CD8-positive, alpha-beta memory T cell (primary cell): ENCODE data around the gene LINC01488. TPM values are rescaled to one million over a fixed set of nuclear protein-coding genes. Genes with fewer than 3 reads are reported as not detected.

ENCODE experiments used
- CTCF ChIA-PET: fragments of 350-600 bp; sonication (Branson Sonifier 250); formaldehyde crosslinking; loops from one replicate; lab custom pipeline; 2021; ENCODE audit warnings: antibody characterized with exemption; lab: Charles Lee
- POLR2A ChIA-PET: fragments of 350-600 bp; sonication (Branson Sonifier 250); formaldehyde crosslinking; loops from one replicate; lab custom pipeline; 2021; ENCODE audit warnings: antibody characterized with exemption; lab: Charles Lee
- DNase-seq, 5 donors: peaks; one replicate each; pipeline versions ENCODE4 v3.0.0 to v3.0.0-alpha.2; 2020 to 2022; ENCODE audit warnings: mixed read lengths in 1 of 5
- H3K27ac ChIP-seq: one replicate; pipeline ENCODE4 v1.7.0; 2013; ENCODE audit warnings: low read depth, mild to moderate bottlenecking, low read length, moderate library complexity
- H3K27me3 ChIP-seq: 2 replicates; pipeline ENCODE4 v1.7.0; 2013; ENCODE audit warnings: low read length, mild to moderate bottlenecking; ENCODE audit not compliant: insufficient read depth, poor library complexity, severe bottlenecking
- H3K36me3 ChIP-seq: 2 replicates; pipeline ENCODE4 v1.7.0; 2013; ENCODE audit warnings: mild to moderate bottlenecking, low read length, moderate library complexity; ENCODE audit not compliant: insufficient read depth
- H3K4me1 ChIP-seq: 2 replicates; pipeline ENCODE4 v1.7.0; 2013; ENCODE audit warnings: mild to moderate bottlenecking, low read length, moderate library complexity; ENCODE audit not compliant: insufficient read depth
- H3K4me3 ChIP-seq: 2 replicates; pipeline ENCODE4 v1.7.0; 2013; ENCODE audit warnings: mild to moderate bottlenecking, low read length
- H3K9me3 ChIP-seq: 2 replicates; pipeline ENCODE4 v1.7.0; 2013; ENCODE audit warnings: mild to moderate bottlenecking, low read length
- H3K27ac Mint-ChIP-seq, 8 donors: one replicate each; pipeline ENCODE4 v1.8.0; 2020 to 2021; ENCODE audit warnings: mixed read lengths in 8 of 8, mild to moderate bottlenecking in 6 of 8, inconsistent platforms in 3 of 8, moderate library complexity in 3 of 8
- H3K27me3 Mint-ChIP-seq, 2 donors: one replicate each; pipeline ENCODE4 v1.8.0; 2020 to 2021; ENCODE audit warnings: mixed read lengths in 2 of 2, mild to moderate bottlenecking in 1 of 2, moderate library complexity in 1 of 2
- H3K36me3 Mint-ChIP-seq, 3 donors: one replicate each; pipeline ENCODE4 v1.8.0; 2020 to 2021; ENCODE audit warnings: mixed read lengths in 3 of 3, inconsistent platforms in 1 of 3, mild to moderate bottlenecking in 1 of 3
- H3K4me1 Mint-ChIP-seq, 3 donors: one replicate each; pipeline ENCODE4 v1.8.0; 2020 to 2021; ENCODE audit warnings: mixed read lengths in 3 of 3, inconsistent platforms in 1 of 3, mild to moderate bottlenecking in 1 of 3
- H3K4me3 Mint-ChIP-seq, 7 donors: one replicate each; pipeline ENCODE4 v1.8.0; 2020 to 2021; ENCODE audit warnings: mixed read lengths in 7 of 7, mild to moderate bottlenecking in 6 of 7, moderate library complexity in 4 of 7, inconsistent platforms in 2 of 7
- H3K9me3 Mint-ChIP-seq, 5 donors: one replicate each; pipeline ENCODE4 v1.8.0; 2020 to 2022; ENCODE audit warnings: mixed read lengths in 5 of 5, mild to moderate bottlenecking in 3 of 5, moderate library complexity in 2 of 5, inconsistent platforms in 1 of 5
- polyA plus RNA-seq: library from polyadenylated mRNA; unstranded; fragments of 300-500 nt; fragmentation: Illumina TruSeq; gene quantifications from one replicate; pipeline ENCODE4 v1.2.3, GENCODE V29; 2021
- total RNA-seq, 2 experiments: library from RNA; stranded (reverse); gene quantifications; one replicate each; pipeline ENCODE4 v1.2.3, GENCODE V29; 2021

The LINC01488 gene
- total and polyA plus RNA-seq, 3 experiments from 2014 or later = not detected

DNA sequence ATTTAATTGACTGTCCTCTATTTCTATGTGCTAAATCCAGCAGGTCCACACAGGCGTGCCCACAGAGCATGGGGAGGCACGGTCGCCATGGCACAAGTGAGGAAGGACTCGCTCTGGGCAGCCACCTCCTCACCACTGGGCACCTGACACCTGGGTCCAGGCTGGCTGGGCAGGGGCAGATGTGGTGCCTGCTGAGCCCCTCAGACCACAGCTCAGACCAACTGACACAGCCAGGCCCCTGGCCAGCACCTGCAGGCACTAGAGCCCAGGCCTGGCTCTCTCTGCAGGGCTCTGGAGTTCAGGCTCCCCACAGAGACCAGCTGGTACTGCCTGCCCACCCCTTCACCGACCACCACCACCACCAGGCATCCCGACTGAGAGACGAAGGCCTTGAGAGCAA is 27.9 kb downstream of the LINC01488 start:
- H3K27ac Mint-ChIP-seq = no peak overlapping the region

GRCh38 chr11:69509846-69510390 is 28.5 kb downstream of the LINC01488 start:
- POLR2A ChIA-PET = no interaction called here
- Histone ChIP-seq H3K4me1 (no peaks in the 10 kb centered on the region), H3K9me3 (no peaks in the 10 kb centered on the region), H3K27ac (no peak overlapping the region), H3K4me3 (no peak overlapping the region), H3K27me3 (no peaks in the 10 kb centered on the region), H3K36me3 (no peaks in the 10 kb centered on the region)
- CTCF ChIA-PET = no interaction called here
- Mint-ChIP-seq H3K4me1 (peaks cover 4 to 7% (median 5%) of the 10 kb centered on the region in 3 donors), H3K4me3 (no peak overlapping the region), H3K9me3 (peaks cover 0 to 2% (median 0%) of the 10 kb centered on the region in 5 donors), H3K36me3 (no peaks in the 10 kb centered on the region), H3K27ac (no peak overlapping the region), H3K27me3 (peaks cover 9 to 16% of the 10 kb centered on the region in 2 donors)
- peak in 1 of 5 donors; percentile 15 for DNase-seq

More for the DNA sequence above, 27.9 kb downstream of the LINC01488 start:
- Histone ChIP-seq H3K9me3 (no peaks in the 10 kb centered on the region), H3K27ac (no peak overlapping the region), H3K4me1 (no peaks in the 10 kb centered on the region), H3K36me3 (no peaks in the 10 kb centered on the region), H3K4me3 (no peak overlapping the region), H3K27me3 (no peaks in the 10 kb centered on the region)
- Mint-ChIP-seq H3K4me3 (no peak overlapping the region), H3K36me3 (no peaks in the 10 kb centered on the region), H3K4me1 (peaks cover 4 to 7% (median 5%) of the 10 kb centered on the region in 3 donors), H3K27me3 (peaks cover 9 to 16% of the 10 kb centered on the region in 2 donors), H3K9me3 (peaks cover 0 to 2% (median 0%) of the 10 kb centered on the region in 5 donors)
- ChIA-PET POLR2A (no interaction called here), CTCF (no interaction called here)
- DNase-seq = no peak

GRCh38 chr11:69510471-69511357 is 29.3 kb downstream of the LINC01488 start:
- POLR2A ChIA-PET = no interaction called here

GRCh38 chr11:69511358-69512055 is 30.0 kb downstream of the LINC01488 start:
- peaks cover 1 to 12% of the 10 kb centered on the region in 2 donors for H3K27me3 Mint-ChIP-seq
- no peaks in the 10 kb centered on the region for H3K36me3 ChIP-seq
- no peak overlapping the region for H3K4me3 Mint-ChIP-seq
- no peak overlapping the region for H3K4me3 ChIP-seq
- H3K9me3 Mint-ChIP-seq = peaks cover 0 to 2% (median 0%) of the 10 kb centered on the region in 5 donors
- no peaks in the 10 kb centered on the region for H3K36me3 Mint-ChIP-seq
- peak in 1 of 5 donors; percentile 40 for DNase-seq
- CTCF ChIA-PET = no interaction called here
- H3K27ac ChIP-seq = no peak overlapping the region
- no peak overlapping the region for H3K27ac Mint-ChIP-seq
- POLR2A ChIA-PET = no interaction called here
- no peaks in the 10 kb centered on the region for H3K4me1 ChIP-seq
- no peaks in the 10 kb centered on the region for H3K27me3 ChIP-seq
- peaks cover 4 to 7% (median 5%) of the 10 kb centered on the region in 3 donors for H3K4me1 Mint-ChIP-seq
- H3K9me3 ChIP-seq = no peaks in the 10 kb centered on the region

More at GRCh38 chr11:69510471-69511357, 29.3 kb downstream of the LINC01488 start:
- DNase-seq = peak in 1 of 5 donors; percentile 25
- Histone ChIP-seq H3K9me3 (no peaks in the 10 kb centered on the region), H3K27me3 (no peaks in the 10 kb centered on the region), H3K4me1 (no peaks in the 10 kb centered on the region), H3K36me3 (no peaks in the 10 kb centered on the region), H3K4me3 (no peak overlapping the region), H3K27ac (no peak overlapping the region)
- peak overlapping the region in 1 of 8 donors; percentile 77 for H3K27ac Mint-ChIP-seq
- CTCF ChIA-PET = no interaction called here
- H3K4me1 Mint-ChIP-seq = peaks cover 4 to 7% (median 5%) of the 10 kb centered on the region in 3 donors
- H3K9me3 Mint-ChIP-seq = peaks cover 0 to 2% (median 0%) of the 10 kb centered on the region in 5 donors
- no peak overlapping the region for H3K4me3 Mint-ChIP-seq
- peaks cover 9 to 16% of the 10 kb centered on the region in 2 donors for H3K27me3 Mint-ChIP-seq
- H3K36me3 Mint-ChIP-seq = no peaks in the 10 kb centered on the region

DNA sequence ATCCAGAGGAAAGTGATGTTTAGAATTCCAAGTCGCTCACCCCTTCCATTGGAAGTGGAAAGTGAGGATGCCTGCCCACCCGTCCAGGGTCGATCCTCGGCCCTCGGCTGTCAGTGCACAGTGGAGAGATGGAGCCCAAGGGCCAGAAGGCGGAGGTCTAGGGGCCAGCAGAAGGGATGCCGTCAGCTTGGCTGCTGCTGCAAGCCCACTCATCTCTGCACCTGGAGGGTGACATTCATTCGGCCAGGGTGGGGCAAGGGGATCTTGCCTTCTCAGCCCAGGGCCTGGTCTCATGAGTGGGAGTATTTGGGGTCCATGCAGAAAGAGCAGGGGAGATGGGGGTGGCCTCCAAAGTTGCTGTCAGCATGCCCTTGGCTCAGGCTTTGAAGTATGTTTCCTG is 30.7 kb downstream of the LINC01488 start:
- Mint-ChIP-seq H3K9me3 (peaks cover 0 to 3% (median 0%) of the 10 kb centered on the region in 5 donors), H3K4me1 (peaks cover 4 to 7% (median 5%) of the 10 kb centered on the region in 3 donors), H3K36me3 (no peaks in the 10 kb centered on the region), H3K27me3 (peaks cover 1 to 17% of the 10 kb centered on the region in 2 donors), H3K27ac (no peak overlapping the region), H3K4me3 (no peak overlapping the region)
- ChIA-PET POLR2A (no interaction called here), CTCF (no interaction called here)
- Histone ChIP-seq H3K4me1 (no peaks in the 10 kb centered on the region), H3K9me3 (no peaks in the 10 kb centered on the region), H3K27me3 (no peaks in the 10 kb centered on the region), H3K27ac (no peak overlapping the region), H3K36me3 (no peaks in the 10 kb centered on the region), H3K4me3 (no peak overlapping the region)
- DNase-seq = no peak

GRCh38 chr11:69512790-69513189 is 31.3 kb downstream of the LINC01488 start:
- no peak overlapping the region for H3K27ac ChIP-seq
- H3K4me1 ChIP-seq = no peaks in the 10 kb centered on the region
- Mint-ChIP-seq H3K36me3 (no peaks in the 10 kb centered on the region), H3K9me3 (peaks cover 0 to 3% (median 0%) of the 10 kb centered on the region in 5 donors), H3K27me3 (peaks cover 1 to 20% of the 10 kb centered on the region in 2 donors), H3K27ac (no peak overlapping the region), H3K4me1 (peaks cover 4 to 7% (median 5%) of the 10 kb centered on the region in 3 donors), H3K4me3 (no peak overlapping the region)
- DNase-seq = peak in 1 of 5 donors; percentile 35
- H3K27me3 ChIP-seq = no peaks in the 10 kb centered on the region
- no peak overlapping the region for H3K4me3 ChIP-seq
- POLR2A ChIA-PET = no interaction called here
- H3K36me3 ChIP-seq = no peaks in the 10 kb centered on the region
- CTCF ChIA-PET = no interaction called here
- no peaks in the 10 kb centered on the region for H3K9me3 ChIP-seq

DNA sequence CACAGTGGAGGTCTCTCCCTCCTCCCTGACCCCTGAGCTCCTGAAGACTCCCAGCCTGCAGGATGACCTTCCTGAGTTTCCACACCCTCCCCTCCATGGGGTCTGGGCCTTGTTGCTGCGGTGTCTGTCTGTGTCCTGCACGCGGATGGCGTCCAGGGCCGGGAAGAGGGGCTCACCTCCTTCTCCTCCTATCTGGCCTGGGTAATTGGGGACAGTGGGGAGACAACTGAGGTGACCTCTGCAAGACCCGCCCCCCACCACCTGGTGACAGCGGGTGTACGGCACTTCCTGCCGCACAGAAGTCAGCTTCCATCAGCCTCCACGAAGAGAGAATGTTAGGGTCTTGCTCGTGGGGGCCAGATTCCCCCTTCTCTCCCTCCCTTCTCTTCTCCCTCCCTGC is 31.7 kb downstream of the LINC01488 start:
- Mint-ChIP-seq H3K9me3 (peaks cover 0 to 3% (median 2%) of the 10 kb centered on the region in 5 donors), H3K27ac (no peak overlapping the region), H3K27me3 (peaks cover 4 to 23% of the 10 kb centered on the region in 2 donors), H3K4me3 (no peak overlapping the region), H3K4me1 (peaks cover 4 to 7% (median 5%) of the 10 kb centered on the region in 3 donors), H3K36me3 (peaks cover 0 to 2% (median 0%) of the 10 kb centered on the region in 3 donors)
- H3K4me3 ChIP-seq = no peak overlapping the region
- no peaks in the 10 kb centered on the region for H3K36me3 ChIP-seq
- H3K27me3 ChIP-seq = no peaks in the 10 kb centered on the region
- peak in 1 of 5 donors; percentile 18 for DNase-seq
- no peaks in the 10 kb centered on the region for H3K4me1 ChIP-seq
- ChIA-PET POLR2A (no interaction called here), CTCF (no interaction called here)
- H3K9me3 ChIP-seq = no peaks in the 10 kb centered on the region
- H3K27ac ChIP-seq = no peak overlapping the region
